Brain microvascular endothelial cell (primary cell): ENCODE measurements around the gene BICDL2.

ENCODE experiments used
- DNase-seq: peaks from one replicate; pipeline ENCODE4 v3.0.0-alpha.2; 2020
- H3K27ac ChIP-seq: fragments of 250-450 bp; sonication (Bioruptor Pico); 2 replicates; pipeline ENCODE4 v1.5.1; 2020; ENCODE audit warnings: mild to moderate bottlenecking, moderate library complexity
- H3K27me3 ChIP-seq: fragments of 250-450 bp; sonication (Bioruptor Pico); replicated peaks from 2 replicates; pipeline ENCODE4 v1.5.1; 2020; ENCODE audit warnings: mild to moderate bottlenecking
- H3K36me3 ChIP-seq: fragments of 250-450 bp; sonication (Bioruptor Pico); replicated peaks from 2 replicates; pipeline ENCODE4 v1.5.1; 2020; ENCODE audit warnings: mild to moderate bottlenecking
- H3K4me3 ChIP-seq: 2 replicates; pipeline ENCODE4 v1.5.1; 2011; ENCODE audit warnings: low read depth, mild to moderate bottlenecking, control low read depth, low read length, moderate library complexity
- in situ Hi-C: cut with HindIII; loops from 2 replicates; pipeline ENCODE4 v1.10.0; 2017; ENCODE audit warnings: low sequenced_read_pairs, low pct_ligation_motif_present
- TF ChIP-seq, protein P1 (sequence below): IDR thresholded peaks from 2 replicates; pipeline ENCODE4 v1.5.1; 2011; ENCODE audit warnings: low read depth, mild to moderate bottlenecking, moderate library complexity, low read length, control low read depth, inconsistent platforms; ENCODE audit errors: missing control alignments

Gene BICDL2

GRCh38 chr16:3020247-3020603 is 16.5 kb downstream of the BICDL2 start, which contains the start of gene TNFRSF12A:
Gene TNFRSF12A, plus strand, starts transcription at chr16:3020368. Its CDS starts 30 bp downstream, at chr16:3020398.
- peak; percentile 59 for DNase-seq
- H3K27me3 ChIP-seq = no peaks in the 10 kb centered on the region
- in situ Hi-C loops = no loop called here
- H3K36me3 ChIP-seq = peaks cover 10% of the 10 kb centered on the region
- TF ChIP-seq, protein P1, sequence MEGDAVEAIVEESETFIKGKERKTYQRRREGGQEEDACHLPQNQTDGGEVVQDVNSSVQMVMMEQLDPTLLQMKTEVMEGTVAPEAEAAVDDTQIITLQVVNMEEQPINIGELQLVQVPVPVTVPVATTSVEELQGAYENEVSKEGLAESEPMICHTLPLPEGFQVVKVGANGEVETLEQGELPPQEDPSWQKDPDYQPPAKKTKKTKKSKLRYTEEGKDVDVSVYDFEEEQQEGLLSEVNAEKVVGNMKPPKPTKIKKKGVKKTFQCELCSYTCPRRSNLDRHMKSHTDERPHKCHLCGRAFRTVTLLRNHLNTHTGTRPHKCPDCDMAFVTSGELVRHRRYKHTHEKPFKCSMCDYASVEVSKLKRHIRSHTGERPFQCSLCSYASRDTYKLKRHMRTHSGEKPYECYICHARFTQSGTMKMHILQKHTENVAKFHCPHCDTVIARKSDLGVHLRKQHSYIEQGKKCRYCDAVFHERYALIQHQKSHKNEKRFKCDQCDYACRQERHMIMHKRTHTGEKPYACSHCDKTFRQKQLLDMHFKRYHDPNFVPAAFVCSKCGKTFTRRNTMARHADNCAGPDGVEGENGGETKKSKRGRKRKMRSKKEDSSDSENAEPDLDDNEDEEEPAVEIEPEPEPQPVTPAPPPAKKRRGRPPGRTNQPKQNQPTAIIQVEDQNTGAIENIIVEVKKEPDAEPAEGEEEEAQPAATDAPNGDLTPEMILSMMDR = no peak
- peak within 1 kb of the TSS; percentile 95 for H3K4me3 ChIP-seq
- H3K27ac ChIP-seq = peak within 1 kb of the TSS; percentile 97

GRCh38 chr16:3019594-3020246 is 17.0 kb downstream of the BICDL2 start:
- no peaks in the 10 kb centered on the region for H3K27me3 ChIP-seq
- peaks cover 10% of the 10 kb centered on the region for H3K36me3 ChIP-seq
- H3K4me3 ChIP-seq = peak overlapping the region; percentile 95
- in situ Hi-C loops = no loop called here
- no peak overlapping the region for H3K27ac ChIP-seq
- TF ChIP-seq, protein P1 = no peak
- DNase-seq = no peak

DNA sequence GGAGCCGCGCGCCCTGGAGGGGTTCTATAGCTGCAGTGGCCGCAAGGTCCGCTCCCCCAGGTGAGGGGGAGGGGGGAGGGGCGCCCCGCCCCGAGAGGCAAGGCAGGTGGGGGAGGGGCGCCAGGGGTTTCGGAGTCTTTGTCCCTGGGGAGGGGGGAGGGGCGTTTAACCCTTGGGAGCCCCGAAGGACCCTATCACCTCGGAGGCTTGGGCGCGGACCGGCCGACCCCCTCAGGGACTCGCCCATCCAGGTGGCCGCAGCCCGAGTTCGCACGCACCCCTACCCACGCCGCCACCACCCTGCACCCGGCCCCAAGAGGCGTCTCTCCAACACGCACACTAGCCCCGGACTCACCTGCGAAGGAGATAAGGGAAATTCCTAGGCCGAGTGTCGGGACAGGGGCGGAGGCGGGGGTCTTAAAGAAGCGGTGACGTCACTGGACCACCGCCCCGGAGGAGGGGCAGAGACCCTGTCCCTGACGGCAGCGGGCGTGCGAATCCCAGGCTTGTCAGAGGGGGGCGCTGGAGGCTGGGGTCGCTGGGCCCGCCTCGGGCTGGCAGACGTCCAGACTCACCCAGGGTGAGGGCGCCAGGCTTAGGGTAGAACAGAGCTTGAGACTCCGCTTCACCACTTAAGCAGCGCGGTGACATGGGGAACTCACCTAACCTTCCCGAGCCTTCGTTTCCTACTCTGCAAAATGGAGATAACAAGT is 18.8 kb downstream of the BICDL2 start, which contains the start of gene CLDN6:
CLDN6 (minus strand) TSS at position 390 of the 713 bp plus-strand sequence. CDS start 2,162 bp downstream, outside the sequence.
- Histone ChIP-seq H3K4me3 (no peak within 1 kb of the TSS), H3K27ac (no peak within 1 kb of the TSS), H3K36me3 (peaks cover 9% of the 10 kb centered on the region), H3K27me3 (peaks cover 14% of the 10 kb centered on the region)
- in situ Hi-C loops = no loop called here
- TF ChIP-seq, protein P1 = peak; percentile 61
- DNase-seq = no peak

DNA sequence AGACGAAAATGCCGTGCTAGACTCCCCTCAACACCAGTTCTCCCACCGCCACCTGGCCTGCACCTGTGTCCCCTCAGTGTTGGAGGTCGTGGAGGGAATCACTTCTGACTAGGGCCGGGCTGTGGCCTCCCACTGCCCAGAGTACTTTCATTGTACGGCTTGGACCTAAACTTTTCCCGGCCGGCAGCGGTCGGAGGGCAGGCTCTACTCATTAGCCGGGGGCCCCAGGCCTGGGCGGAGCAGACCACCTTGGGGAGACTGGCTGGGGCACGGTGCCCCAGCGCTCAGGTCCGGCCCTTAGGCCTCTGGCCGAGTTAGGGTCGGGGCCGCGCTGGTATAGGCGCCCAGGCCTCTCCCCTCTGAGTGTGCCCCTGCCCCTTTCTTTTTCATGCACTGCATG is 19.4 kb downstream of the BICDL2 start:
- in situ Hi-C loops = no loop called here
- no peak for DNase-seq
- TF ChIP-seq, protein P1 = no peak
- peaks cover 4% of the 10 kb centered on the region for H3K36me3 ChIP-seq
- H3K27ac ChIP-seq = no peak overlapping the region
- no peak overlapping the region for H3K4me3 ChIP-seq
- peaks cover 20% of the 10 kb centered on the region for H3K27me3 ChIP-seq

DNA sequence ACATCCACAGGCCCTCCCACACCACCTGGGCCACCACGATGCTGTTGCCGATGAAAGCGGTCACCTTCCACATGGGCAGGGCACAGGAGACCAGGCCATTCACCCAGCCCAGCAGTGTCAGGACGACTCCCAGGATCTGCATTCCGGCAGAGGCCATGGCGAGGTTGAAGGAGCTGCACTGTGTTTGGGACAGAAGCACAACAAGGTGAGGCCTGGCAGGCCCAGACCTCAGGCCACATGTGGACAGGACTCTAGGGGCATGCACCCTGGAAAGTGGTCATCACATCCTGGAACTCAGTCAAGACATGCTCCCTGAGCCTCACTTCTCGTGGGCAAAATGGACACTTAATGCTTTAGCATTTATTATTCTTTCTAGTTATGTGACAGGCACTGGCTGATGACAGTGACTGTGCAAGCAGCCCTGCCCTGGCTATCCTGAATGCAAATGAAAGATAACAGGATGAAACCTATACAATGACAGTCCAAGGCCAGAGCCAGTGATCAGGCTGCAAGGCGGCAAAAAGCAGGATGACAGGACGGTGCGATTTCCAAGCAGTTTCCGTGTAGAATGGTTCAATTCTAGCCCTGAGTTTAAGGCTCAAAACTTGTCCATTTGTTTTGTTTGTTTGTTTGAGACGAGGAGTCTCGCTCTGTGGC is 20.8 kb downstream of the BICDL2 start:
- DNase-seq = no peak
- in situ Hi-C loops = no loop called here
- Histone ChIP-seq H3K4me3 (no peak overlapping the region), H3K27me3 (peaks cover 32% of the 10 kb centered on the region), H3K27ac (no peak overlapping the region), H3K36me3 (no peaks in the 10 kb centered on the region)
- TF ChIP-seq, protein P1 = no peak
